ENCODE measurements around the gene AP4S1.

The AP4S1 gene

GRCh38 chr14:31126680-31127079 is 101.2 kb downstream of the AP4S1 start:
- Histone ChIP-seq H3K4me1 (peaks cover 20% of the 10 kb centered on the region), H3K36me3 (replicated peaks) (peaks cover 41% of the 10 kb centered on the region)

DNA sequence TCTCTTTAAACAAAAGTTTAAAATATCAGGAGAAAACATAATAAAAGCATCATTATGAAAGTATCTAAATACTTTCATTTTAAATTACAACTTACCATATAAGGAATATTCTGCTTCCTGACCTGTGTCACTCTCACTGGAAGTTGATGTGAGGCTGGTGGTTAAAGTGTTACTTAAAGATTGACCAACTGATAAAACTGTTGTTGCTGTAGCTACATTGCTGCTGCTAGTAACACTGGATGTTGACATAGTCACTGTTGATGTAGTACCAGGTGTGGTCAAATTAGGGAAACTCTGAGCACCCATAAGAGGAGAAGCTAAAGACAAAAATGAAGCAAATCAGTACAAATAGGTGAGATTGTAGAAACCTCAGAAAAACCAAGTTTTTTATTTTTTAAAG is 102.2 kb downstream of the AP4S1 start:
- H3K4me3 ChIP-seq, result no peak overlapping the region

More at GRCh38 chr14:31126680-31127079, 101.2 kb downstream of the AP4S1 start:
- Histone ChIP-seq H3K9me3 (no peaks in the 10 kb centered on the region), H3K4me3 (no peak overlapping the region), H3K27me3 (ENCODE audit: low read depth) (no peaks in the 10 kb centered on the region)
- in situ Hi-C loops (cut with MboI; ENCODE audit: low sequenced_read_pairs), result no loop called here
- no peak for DNase-seq (ENCODE audit: low spot score in 2 of 2)

GRCh38 chr14:31128601-31129526 is 103.4 kb downstream of the AP4S1 start:
- Histone ChIP-seq H3K9me3 (no peaks in the 10 kb centered on the region), H3K4me1 (peaks cover 11% of the 10 kb centered on the region), H3K27me3 (ENCODE audit: low read depth) (no peaks in the 10 kb centered on the region), H3K36me3 (replicated peaks) (peaks cover 46% of the 10 kb centered on the region), H3K4me3 (no peak overlapping the region)
- DNase-seq (ENCODE audit: low spot score in 2 of 2), result no peak
- in situ Hi-C loops (cut with MboI; ENCODE audit: low sequenced_read_pairs), result no loop called here

More for the DNA sequence above, 102.2 kb downstream of the AP4S1 start:
- peaks cover 40% of the 10 kb centered on the region for H3K36me3 ChIP-seq (replicated peaks)
- peaks cover 20% of the 10 kb centered on the region for H3K4me1 ChIP-seq
- no peak for DNase-seq (ENCODE audit: low spot score in 2 of 2)
- H3K9me3 ChIP-seq, result no peaks in the 10 kb centered on the region
- in situ Hi-C loops (cut with MboI; ENCODE audit: low sequenced_read_pairs), result no loop called here
- H3K27me3 ChIP-seq (ENCODE audit: low read depth), result no peaks in the 10 kb centered on the region

DNA sequence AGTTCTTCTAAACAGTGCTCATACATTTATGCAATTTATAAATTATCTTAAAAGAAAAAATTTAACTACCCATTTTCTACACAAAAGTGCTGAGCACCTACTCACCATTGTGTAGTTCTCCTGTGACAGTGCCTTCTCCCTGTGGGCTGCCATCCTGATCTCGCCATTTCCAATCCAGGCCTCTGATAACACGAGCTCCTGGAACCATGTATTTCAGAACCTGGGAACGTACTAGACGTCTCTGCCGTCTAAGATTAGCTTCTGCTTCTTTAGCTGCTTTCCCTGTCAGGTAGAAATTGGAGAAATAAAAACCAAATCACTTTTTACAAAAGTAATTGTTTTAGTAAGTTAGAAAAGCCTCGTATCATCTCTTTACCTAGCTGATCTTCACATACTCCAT is 107.7 kb downstream of the AP4S1 start:
- H3K9me3 ChIP-seq, result no peaks in the 10 kb centered on the region
- peaks cover 10% of the 10 kb centered on the region for H3K4me1 ChIP-seq
- H3K36me3 ChIP-seq (replicated peaks), result peaks cover 53% of the 10 kb centered on the region
- in situ Hi-C loops (cut with MboI; ENCODE audit: low sequenced_read_pairs), result no loop called here
- H3K27me3 ChIP-seq (ENCODE audit: low read depth), result no peaks in the 10 kb centered on the region
- DNase-seq (ENCODE audit: low spot score in 2 of 2), result no peak
- no peak overlapping the region for H3K4me3 ChIP-seq

DNA sequence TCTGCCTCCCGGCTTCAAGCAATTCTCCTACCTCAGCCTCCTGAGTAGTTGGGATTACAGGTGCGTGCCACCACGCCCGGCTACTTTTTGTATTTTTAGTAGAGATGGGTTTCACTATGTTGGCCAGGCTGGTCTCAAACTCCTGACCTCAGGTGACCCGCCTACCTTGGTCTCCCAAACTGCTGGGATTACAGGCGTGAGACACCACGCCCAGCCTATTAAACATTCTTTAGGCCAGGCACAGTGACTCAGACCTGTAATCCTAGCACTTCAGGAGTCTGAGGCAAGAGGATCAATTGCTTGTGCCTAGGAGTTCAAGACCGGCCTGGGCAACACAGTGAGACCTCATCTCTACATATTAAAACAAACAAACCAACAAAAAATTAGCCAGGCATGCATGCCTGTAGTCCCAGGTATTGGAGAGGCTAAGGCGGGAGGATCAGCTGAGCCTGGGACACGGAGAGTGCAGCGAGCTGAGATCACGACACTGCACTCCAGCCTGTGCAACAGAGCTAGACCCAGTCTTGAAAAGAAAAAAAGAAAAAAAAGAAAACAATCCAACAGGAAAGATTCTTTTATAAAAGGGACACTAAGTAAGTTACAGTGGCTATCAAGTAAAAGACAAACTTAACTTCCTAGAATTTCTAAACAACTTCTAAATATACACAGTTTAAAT is 111.9 kb downstream of the AP4S1 start:
- no peaks in the 10 kb centered on the region for H3K27me3 ChIP-seq (ENCODE audit: low read depth)
- no peaks in the 10 kb centered on the region for H3K9me3 ChIP-seq
- H3K4me1 ChIP-seq, result peaks cover 14% of the 10 kb centered on the region
- peaks cover 57% of the 10 kb centered on the region for H3K36me3 ChIP-seq (replicated peaks)
- no peak for DNase-seq (ENCODE audit: low spot score in 2 of 2)
- in situ Hi-C loops (cut with MboI; ENCODE audit: low sequenced_read_pairs), result no loop called here
- H3K4me3 ChIP-seq, result no peak overlapping the region

DNA sequence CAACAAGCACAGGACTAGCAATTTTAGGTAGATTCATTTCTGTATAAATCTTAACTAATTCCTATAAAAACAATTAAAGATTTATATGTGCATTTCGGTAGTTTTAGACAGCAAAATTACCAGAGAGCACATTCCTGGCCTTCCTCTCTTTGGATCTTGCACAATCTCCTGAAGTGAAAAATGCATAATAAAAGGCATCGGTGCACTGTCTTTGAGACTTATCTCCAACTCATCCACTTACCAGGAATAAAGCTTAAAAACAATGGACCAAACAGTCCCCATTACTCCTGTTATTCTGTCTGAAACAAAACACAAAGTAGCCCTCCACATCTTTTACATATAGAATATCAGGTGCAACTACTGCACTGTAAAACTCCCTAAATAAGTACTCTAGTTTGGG is 112.9 kb downstream of the AP4S1 start:
- H3K9me3 ChIP-seq, result no peaks in the 10 kb centered on the region
- H3K36me3 ChIP-seq (replicated peaks), result peaks cover 50% of the 10 kb centered on the region
- peak in 1 of 2 experiments; percentile 64 for DNase-seq (ENCODE audit: low spot score in 2 of 2)
- in situ Hi-C loops (cut with MboI; ENCODE audit: low sequenced_read_pairs), result no loop called here
- H3K4me1 ChIP-seq, result peaks cover 14% of the 10 kb centered on the region
- H3K4me3 ChIP-seq, result no peak overlapping the region
- no peaks in the 10 kb centered on the region for H3K27me3 ChIP-seq (ENCODE audit: low read depth)

- peaks cover 14% of the 10 kb centered on the region for H3K4me1 ChIP-seq
- H3K36me3 ChIP-seq (replicated peaks), result peaks cover 55% of the 10 kb centered on the region
- in situ Hi-C loops (cut with MboI; ENCODE audit: low sequenced_read_pairs), result no loop called here
- no peaks in the 10 kb centered on the region for H3K9me3 ChIP-seq
- no peak for DNase-seq (ENCODE audit: low spot score in 2 of 2)
- no peak overlapping the region for H3K4me3 ChIP-seq
- H3K27me3 ChIP-seq (ENCODE audit: low read depth), result no peaks in the 10 kb centered on the region
Measured at GRCh38 chr14:31139301-31139847, 113.9 kb downstream of the AP4S1 start.

GRCh38 chr14:31142455-31143087 is 117.1 kb downstream of the AP4S1 start:
- Histone ChIP-seq H3K4me3 (no peak overlapping the region), H3K27me3 (ENCODE audit: low read depth) (no peaks in the 10 kb centered on the region), H3K9me3 (no peaks in the 10 kb centered on the region), H3K4me1 (peaks cover 14% of the 10 kb centered on the region), H3K36me3 (replicated peaks) (peaks cover 54% of the 10 kb centered on the region)
- in situ Hi-C loops (cut with MboI; ENCODE audit: low sequenced_read_pairs), result no loop called here
- no peak for DNase-seq (ENCODE audit: low spot score in 2 of 2)

Data from HAP-1 (cell line).